CD4-positive, alpha-beta T cell treated with Interleukin-12 subunit alpha and Interleukin-12 subunit beta, for 1 hour (primary cell): ENCODE data around the gene TBX21.

Experiments
- DNase-seq: peaks from one replicate; pipeline ENCODE4 v3.0.0-alpha.2; 2020

TBX21 gene

DNA sequence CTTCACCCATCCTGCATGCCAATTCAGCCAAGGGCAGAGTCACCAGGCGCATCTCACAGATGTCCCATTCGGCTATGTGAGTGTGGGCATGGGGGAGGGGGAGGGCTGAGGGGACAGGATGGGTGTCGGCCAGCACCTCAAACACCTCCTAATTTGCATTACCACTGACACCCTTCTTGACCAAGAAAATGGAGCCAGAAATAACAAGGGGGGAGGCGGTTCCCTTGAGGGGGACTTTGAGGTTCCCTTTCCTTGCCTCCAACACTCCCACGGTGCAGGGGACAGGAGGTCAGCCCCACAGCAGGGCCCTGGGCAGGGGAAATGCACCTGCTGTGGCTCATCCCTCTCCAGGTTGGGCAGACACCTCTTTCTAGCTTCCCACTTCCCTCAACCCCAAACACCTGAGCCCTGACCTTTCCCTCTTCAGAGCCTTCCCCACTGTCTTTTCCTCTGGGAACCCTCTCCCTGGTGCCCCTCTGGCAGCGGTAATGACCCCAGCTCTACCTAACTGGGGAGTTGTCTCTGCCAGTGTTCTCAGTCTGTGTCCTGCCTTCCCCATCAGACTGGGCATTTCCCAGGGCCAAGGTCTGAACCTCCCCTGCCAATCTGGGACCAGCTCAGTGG, 18.2 kb upstream of the TBX21 start:
- DNase-seq = no peak

DNA sequence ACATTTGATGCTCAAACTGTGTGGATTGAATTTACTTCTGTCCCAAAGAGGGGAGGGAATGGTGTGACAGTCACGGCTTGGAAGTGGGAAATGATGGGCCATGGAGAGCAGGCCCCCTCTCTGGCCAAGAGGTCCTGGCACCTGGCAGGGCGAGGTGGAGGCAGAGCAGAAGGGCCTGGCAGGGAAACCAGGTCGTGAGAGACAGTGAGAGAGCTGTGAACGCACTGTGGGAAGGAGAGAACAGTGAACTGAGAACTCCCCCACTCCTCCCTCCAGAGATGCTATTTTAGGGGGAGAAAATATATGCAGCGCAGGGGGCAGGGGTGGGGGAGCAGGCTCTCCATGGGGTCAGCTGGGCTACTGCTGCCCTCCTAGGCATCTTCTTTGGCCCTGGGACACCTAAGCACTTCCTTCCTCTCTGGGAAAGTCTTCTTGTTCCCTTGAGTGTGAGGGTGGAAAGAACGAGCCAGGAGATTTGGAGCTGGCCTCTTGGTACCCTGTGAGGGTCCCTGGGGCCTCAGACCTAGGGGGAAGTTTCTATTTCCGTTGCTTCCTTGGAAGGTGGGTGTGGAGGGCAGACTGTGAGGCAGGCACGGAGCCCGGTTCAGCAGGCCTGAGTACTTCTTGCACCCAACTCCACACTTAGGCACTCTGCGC, 17.2 kb upstream of the TBX21 start:
- no peak for DNase-seq

DNA sequence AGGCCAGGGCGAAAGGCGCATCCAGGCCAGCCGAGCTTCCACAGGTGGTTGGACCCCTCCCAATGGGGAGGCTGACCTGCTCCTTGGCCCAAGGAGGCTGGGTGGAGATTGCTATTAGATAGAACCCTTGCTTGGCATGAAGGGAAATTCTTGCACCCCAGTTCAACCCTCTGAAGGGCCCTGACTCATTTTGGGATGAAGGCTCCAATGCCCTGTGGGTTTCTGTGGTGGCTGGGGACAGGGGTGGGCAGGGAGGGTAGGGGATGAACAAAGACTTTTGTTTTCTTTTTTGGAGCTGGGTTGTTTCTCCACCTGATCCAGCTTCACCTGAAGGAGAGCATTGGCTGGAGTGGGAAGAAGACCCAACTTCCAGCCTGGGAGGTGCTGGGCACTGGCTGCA, 16.7 kb upstream of the TBX21 start:
- no peak for DNase-seq

DNA sequence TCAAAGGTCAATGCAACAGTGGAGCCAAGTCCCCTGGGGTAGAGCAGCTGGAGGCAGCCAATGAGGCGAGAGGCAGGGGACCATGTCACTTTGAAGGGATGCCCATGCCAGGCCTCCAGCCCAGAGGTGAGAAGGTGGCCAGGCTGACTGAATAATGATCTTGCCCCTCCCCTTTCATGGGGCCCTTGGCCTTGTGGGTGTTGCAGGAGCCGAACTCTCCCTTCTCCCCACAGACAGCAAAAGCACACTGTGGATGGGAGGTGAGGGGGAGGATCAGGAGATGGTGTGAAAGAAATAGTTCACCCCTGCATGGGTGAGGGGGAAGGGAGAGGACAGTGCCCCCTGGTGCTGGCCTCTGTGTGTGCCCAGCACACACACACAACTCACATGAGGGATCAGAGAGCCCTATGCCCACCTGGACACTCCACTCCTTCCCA, 15.8 kb upstream of the TBX21 start:
- DNase-seq = no peak

DNA sequence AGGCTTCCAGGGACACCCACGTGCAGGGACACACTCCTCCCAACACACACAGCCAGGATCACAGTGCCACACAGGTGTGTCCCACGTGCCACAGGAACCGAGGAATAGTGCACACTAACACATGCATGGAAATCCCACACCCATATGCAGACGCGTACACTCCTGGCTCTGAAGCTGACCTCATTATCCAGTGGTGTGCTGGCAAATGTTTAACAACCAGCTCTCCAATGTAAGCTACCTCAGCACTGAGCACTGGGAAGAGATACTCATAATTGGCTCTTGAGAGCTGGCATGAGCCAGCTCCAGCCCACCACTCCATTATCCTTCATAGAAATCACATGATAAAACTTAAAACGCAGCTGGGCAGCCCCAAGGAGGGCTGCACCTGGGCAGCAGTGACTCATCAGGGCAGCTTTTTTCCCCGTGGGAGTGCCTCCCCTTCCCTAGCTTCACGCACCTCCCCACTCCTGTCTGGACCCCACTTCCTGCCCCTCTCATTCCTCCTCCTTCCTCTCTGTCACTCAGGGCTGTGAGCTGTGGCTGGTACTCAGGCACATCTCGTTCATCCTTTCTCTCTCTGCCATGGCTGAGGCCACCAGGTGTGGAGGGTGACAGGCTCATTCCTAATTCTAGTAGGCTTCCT, 14.9 kb upstream of the TBX21 start:
- no peak for DNase-seq

DNA sequence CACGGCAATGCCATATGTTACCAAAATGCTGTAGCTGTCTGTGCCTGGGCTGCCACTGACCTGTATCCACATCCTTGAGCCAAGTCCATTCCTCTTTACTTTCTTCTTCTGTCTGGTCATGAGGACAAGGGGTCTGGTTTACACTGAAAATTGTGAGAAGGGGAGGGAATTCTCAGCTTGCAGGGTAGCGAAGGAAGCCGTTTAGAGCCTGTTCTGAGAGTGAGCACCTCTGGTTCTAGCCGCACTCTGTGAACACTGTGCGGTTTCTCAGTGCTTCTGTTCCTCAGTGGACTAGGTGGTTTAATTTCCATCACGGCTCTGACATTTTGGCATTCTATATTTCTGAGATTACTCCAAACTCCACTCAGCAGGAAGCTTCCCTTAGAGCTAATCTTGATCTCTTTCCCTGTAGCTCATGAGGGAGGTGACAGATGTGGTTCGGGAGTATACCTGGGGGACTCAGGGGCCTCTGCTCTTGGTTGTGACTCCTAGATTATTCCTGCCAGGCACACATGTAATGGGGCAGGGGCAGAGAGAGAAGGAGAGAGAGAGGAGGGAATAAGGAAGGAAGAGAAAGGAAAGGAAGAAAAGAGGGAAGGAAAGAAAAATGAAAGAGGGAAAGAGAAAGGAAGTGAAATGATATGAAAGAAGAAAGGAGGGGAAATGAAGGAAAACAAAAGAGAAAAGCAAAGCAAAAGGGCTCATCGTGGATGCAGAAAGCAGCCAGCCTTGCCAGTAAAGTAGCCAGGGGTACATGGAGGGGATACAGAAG, 14.2 kb upstream of the TBX21 start:
- DNase-seq = no peak

DNA sequence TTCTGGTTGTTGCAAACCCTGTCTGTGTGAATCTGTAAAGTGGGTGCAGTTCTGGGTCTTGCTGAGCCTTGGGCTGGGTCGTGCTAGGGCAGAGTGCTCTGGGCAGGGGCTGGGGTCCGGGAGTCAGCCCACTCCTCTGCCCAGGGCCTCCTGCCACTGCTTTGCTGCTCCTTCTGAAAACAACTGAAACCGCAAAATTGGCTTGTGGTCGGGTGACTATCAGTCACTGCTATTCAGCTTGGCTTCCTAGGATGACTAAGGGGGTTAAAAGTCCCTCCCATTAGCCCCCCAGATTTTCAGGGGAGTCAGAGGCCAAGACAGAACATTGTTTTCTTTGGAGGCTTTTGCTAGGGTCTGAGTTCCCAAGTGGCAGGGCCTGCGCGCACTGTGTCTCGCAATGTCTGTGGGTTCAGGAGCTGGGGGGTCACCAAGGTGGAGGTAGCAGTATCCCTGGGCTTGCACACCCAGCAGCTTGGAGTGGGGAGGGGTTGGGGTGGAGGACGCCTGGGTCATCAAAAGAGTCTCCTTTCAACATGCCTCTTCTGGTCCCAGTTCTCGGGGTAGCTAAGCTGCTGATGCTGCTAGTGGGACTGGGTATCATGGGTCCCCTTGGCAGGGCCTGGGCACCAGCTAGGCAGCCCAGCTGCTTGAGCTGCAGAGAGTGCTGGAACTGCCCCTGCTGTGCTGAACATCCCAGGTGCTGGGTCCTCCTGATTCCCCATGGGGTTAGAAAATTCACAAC, 13.5 kb upstream of the TBX21 start:
- DNase-seq = no peak

DNA sequence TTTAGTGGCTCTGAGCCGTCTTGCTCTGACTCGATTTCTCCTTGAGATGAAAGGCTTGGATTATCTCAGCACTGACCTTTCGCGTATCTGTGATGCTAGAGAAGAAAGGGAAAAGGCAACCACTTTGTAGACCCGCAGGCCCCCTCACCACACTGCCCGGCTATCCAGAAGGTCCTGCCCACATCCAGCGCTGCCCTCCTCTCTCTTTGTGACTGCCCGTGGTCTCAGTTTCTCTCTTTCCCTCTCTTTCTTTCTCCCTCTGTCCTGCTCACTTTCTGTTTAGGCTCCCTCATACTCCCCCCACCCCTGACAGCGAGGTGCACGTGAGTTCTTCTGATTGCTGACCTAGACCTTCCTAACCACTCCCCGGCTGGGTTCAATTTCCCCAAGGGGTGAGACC, 12.8 kb upstream of the TBX21 start:
- no peak for DNase-seq

DNA sequence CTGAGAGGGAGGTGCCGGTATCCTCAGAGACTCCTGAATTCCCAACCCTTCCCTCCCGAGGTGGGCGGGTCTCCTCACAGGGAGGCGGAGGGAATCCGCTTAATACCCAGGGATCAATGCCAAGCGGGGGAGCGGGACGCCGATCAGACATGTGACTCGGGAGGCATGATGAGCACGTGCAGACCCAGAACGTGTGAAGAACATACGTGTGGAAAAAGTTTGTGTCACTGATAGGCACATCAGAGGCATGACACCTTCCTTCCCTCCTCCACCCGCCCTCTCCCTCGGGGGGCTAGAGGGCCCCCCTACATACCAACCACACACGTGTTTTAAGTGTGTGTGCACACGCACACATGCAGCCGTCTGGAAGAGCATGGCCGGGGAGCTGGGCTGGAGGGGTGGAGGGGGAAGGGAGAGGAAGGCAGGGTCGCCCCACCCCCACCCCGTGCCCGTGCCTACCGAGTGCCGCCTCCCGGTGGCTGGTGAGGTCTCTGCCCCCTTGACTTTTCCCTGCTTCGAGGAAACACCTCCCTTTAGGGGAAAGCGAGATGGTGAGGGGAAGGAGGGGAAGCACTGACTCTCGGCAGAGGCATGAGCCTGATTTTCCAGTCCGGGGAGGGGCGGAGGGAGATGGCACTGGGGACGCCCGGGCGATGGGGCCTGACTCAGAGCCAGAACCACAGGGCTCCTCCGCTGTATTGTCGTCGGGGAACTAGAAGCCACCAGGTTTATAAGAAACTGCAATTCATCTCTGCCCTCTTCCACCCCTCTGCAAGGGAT, 12.1 kb upstream of the TBX21 start:
- peak; percentile 65 for DNase-seq

DNA sequence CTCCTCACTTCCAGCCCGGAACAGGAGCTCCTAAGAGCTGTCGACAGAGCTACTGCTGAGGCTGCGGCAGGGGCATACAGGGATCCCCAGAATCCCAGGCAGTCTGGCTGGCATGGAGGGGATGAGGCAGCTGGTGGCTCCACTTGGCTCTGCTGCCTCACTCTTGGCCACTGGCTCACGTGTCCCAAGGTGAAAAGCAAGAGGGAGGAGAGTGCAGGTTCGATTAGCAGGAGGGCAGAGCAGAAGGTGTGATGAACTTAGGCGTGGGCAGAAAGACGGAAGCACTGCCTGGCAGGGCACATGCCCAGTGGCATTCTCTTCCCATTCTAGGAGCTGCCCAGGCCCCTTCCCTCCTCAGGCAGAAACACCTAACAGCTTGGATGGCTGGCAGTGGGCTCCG, 11.3 kb upstream of the TBX21 start:
- DNase-seq = no peak

DNA sequence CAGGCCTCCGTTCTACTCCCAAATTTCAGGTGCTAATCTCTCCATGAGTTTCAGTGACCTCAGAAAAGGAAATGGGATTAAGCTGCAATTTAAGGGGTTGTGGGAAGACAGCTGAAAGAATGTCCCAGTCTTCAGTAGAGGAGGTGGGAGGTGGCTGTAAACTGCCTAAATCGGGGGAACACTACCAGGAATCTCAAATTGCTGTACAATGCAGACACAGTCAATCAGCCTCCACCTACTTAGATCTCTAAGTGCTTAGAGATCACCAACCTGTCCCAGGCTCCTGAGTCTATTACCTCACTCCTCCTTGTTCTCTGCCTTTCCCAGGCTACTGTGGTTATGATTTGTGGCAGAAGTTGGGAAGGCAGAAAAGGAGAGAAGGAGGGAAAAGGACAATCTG, 8.3 kb upstream of the TBX21 start:
- no peak for DNase-seq

DNA sequence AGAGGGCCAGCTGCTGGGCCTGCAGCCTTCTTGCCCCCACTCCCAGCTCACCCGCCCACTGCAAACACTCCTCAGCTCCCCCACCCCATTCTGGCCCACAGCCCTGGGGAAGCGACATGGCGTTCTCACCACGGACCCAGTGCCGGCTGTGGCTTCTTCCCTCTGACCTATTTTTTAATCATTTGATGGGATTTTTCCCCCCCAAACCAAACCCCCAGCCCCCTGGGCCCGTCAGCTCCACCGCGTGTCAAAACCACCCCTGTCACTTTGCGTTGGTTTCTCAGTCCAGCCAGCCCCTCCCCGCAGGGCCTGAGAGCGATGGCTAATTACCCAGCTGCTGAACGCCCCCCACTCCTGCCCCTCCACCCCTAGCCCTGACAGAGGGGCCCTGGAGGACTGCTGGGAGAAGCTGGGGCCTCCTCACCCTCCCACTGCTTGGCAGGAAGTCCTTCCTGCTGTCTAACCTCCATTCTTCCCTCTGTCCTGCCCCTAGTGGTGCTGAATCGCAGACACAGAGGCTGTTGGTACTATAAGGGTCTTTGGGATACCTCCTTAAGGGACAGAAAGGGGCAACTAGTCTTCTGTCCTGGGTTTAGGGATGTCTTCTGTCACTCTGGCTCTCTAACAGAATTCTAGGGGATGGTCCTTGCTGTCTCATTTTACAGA, 7.5 kb upstream of the TBX21 start:
- DNase-seq = no peak

DNA sequence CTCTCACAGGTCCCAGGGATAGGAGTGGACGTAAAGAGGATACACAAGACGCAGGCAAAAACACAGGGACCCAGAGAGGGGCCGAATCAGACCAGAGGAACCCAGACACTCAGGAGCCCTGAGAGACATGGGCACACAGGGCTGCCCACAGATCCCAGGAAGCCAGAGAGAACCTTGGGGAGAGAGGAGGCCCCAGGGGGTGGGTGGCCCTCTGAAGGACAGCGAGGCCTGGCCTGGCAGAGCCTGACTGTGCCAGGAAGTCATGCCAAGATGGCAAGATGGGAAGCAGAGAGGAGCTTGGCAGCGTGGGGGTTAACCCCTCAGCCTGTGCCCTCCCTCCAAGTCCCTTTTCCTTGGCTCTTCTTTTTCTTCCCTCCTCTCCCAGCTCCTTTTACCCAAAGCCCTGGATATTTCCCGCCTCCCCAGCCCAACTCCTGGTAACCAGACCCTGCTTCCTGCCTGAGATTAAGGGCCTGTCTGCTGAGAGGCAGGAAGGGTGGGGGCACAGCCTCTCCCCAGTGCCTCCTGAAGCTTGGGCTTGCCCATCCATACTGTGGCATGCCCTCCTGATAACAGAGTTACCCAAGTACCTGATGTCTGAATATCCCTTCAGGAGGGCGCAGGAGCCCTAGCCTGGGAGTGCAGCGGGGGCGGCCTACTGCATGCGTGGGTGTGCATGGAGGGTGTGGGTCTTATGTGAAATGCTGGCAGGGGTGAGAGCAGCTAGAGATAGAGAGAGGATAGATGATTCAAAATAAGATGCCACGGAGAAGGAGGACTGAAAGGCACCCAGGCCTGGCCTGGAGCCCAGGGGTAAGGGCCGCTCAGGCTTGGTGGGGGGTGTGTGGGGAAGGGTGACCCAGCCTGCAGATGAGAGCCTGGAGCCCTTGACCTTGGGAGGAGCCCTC, 6.0 kb upstream of the TBX21 start:
- no peak for DNase-seq

DNA sequence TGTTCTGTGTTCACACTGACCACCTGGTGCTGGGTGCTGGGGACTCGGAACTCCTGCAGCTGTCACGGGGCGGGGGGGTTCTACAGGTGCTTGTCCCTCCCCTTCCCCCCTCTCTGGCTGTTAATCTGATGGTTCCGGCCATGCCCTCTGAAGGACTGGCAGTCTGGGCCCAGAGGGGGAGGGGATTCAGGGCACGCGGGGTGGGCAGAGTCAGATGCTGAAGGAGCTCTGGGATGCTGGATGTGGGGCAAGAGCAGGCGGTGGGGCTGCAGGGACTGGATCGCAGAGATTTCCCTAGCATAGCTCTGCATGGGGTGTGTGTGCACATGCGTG, 5.4 kb upstream of the TBX21 start:
- no peak for DNase-seq

DNA sequence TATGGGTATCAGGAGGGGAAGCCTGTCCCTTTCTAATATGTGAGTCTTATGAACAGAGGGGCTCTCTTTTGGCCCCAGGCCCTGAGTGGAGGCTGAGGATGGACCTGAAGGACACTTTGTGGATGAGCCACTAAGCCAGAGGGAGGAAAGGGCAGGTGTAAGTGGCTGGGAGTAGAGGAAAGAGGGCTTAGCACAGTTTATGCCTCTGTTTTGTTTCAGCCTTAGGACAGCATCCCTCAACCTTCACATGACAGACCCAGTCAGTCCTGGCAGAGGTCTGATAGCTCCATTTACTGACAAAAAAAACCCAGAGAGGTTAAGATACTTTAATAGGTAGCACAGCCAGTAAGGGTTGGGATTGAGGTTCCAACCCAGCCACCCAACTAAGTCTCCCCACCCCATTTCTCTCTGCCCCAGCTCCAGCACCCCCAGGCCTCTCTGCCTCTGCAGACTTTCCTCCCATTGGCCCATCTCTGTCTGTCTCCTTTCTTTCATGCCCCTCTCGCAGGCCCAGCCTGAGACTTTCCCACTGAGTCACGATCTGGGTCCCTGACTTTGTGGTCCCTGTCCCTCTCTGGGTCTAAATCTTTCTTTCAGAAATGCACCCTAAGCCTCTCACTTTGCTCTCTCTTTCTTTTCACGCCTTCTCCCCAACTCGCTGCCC, 4.7 kb upstream of the TBX21 start:
- no peak for DNase-seq

DNA sequence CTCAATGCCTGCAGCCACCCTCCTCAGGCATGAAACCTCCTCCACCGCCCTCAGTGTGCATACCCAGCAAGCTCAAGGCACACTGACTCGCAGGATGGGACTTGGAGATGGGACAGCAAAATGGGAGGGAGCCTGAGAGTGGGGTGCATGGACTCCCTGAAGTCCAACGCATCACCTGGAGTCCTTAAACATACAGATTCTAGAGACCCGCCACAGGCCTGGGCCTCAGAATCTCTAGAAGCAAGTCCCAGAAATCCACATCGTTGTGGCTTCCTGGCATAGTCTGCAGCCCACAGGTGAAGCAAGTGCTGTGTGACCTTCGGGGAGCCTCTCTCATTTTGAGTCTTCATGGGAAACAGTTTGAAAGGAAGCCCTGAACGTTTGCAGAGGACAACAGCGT, 3.6 kb upstream of the TBX21 start:
- DNase-seq = no peak

DNA sequence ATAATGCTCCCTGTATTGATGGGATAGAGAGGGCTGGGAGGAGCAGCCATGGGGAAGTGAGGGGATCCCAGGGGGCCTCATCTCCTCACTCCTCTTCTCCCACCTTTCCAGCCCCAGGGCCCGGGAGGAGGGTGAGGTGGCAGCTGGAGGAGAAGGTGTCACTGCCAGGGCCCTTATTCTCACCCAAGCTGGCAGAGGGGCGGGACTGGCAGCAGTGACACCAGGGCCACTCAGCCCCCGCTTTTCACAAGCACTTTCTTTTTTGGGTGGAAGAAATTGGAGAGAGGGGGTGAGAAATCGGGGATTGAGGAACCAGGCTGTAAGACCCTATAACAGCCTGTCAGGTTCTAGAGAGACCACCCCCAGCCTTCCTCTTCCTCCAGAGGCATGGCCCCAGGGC, 2.4 kb upstream of the TBX21 start:
- no peak for DNase-seq

DNA sequence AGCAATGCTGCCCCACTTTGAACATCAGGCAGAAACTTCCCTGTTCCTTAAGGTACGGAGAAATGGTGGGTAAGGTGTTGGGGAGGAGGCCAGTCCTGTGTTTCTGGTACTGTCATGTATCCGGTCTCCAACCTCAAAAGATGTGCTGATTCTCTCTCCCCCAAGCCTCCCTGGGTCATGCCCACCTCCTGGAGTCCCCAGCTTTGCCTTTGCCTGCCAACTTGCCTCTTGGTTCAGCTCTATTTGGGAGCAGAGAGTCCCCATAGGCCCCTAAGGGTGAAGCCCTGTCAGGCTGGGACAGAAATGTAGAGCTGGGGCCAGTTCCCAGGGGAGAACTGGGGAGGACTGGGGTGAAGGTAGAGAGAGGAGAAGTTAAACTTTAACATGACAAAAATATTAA, 1.6 kb upstream of the TBX21 start:
- no peak for DNase-seq

DNA sequence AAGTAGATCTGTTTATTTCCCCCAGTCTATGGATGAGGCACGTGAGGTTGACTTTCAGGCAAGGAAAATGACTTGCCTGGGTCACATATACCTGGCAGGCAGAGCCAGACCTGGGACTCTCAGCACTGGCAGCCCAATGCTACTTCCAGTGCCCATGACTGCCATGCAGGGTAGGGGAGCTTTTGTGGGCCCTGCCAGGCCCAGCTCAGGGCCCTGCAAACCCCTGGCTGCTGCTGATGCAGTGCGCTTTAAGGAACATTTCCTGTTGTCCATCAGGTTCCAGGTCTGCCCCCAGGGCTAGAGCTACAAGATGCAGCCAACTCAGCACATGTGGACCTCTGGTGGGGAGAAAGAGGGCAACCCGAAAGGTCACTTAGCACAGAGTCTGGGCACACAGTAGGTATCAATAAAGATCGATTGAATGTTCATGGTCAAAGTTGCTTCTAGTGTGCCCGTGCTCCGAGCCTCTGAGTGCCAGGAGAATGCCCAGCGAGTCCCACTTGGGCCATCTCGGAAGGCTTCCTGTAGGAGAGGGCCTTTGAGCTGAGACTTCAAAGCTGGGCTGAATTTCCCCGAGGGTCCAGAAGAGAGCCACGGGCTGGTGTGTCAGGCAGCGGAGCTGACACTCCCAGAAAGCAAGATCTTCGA, 513 bp upstream of the TBX21 start:
- DNase-seq = no peak
